HepG2 (cell line): ENCODE data around the gene MKNK1. TPM values are rescaled to one million over a fixed set of nuclear protein-coding genes. Genes with fewer than 3 reads are reported as not detected.

Experiments used
- ARNTL ChIP-seq: sonication (generic); formaldehyde crosslinking; IDR thresholded peaks from 2 replicates; pipeline ENCODE4 v1.4.0; 2020; ENCODE audit warnings: mild to moderate bottlenecking, missing genetic modification reagents
- ASH2L ChIP-seq: fragments of 300-600, 200-600 bp; sonication (generic); IDR thresholded peaks from 2 replicates; pipeline ENCODE4 v1.7.0; 2017; ENCODE audit warnings: low read depth, mild to moderate bottlenecking, moderate library complexity, mixed read lengths, low read length; ENCODE audit not compliant: insufficient read length
- BCL6 ChIP-seq: IDR thresholded peaks from 2 replicates; pipeline ENCODE4 v1.6.1; 2016; ENCODE audit warnings: missing genetic modification reagents, missing compliant biosample characterization
- DMAP1 ChIP-seq: IDR thresholded peaks from 2 replicates; pipeline ENCODE4 v1.6.1; 2016
- ELF4 ChIP-seq: sonication (generic); formaldehyde crosslinking; IDR thresholded peaks from 2 replicates; pipeline ENCODE4 v1.5.0; 2020; ENCODE audit warnings: missing genetic modification reagents, mild to moderate bottlenecking, moderate library complexity, borderline replicate concordance
- GABPB1 ChIP-seq: IDR thresholded peaks from 2 replicates; pipeline ENCODE4 v1.6.1; 2016; ENCODE audit warnings: mild to moderate bottlenecking, missing genetic modification reagents, moderate library complexity, missing compliant biosample characterization
- KDM2A ChIP-seq: sonication (generic); formaldehyde crosslinking; IDR thresholded peaks from 2 replicates; pipeline ENCODE4 v1.4.0; 2020; ENCODE audit warnings: low read depth, missing genetic modification reagents, borderline replicate concordance
- NCOA1 ChIP-seq: sonication (generic); formaldehyde crosslinking; IDR thresholded peaks from 2 replicates; pipeline ENCODE4 v1.9.0; 2021; ENCODE audit warnings: missing genetic modification reagents
- RBFOX2 ChIP-seq: fragments of 200-400 bp; formaldehyde crosslinking; IDR thresholded peaks from 2 replicates; pipeline ENCODE4 v1.6.1; 2017; ENCODE audit warnings: low read depth, mild to moderate bottlenecking, low read length
- REPIN1 ChIP-seq: sonication (generic); formaldehyde crosslinking; IDR thresholded peaks from 2 replicates; pipeline ENCODE4 v1.8.0; 2022; ENCODE audit warnings: missing genetic modification reagents, low read depth, mild to moderate bottlenecking, borderline replicate concordance
- SOX6 ChIP-seq, 2 experiments: fragments of 450-650 bp in 1 of 2; sonication (generic) in 1 of 2; formaldehyde crosslinking in 1 of 2; IDR thresholded peaks; 2 replicates each; pipeline versions ENCODE4 v1.4.0 to v1.6.1; 2017 to 2020; ENCODE audit warnings: antibody characterized with exemption in 1 of 2, mild to moderate bottlenecking in 1 of 2, missing genetic modification reagents in 1 of 2
- SP5 ChIP-seq: IDR thresholded peaks from 2 replicates; pipeline ENCODE4 v1.6.1; 2016; ENCODE audit warnings: low read depth, borderline replicate concordance
- TARDBP ChIP-seq: sonication (generic); formaldehyde crosslinking; IDR thresholded peaks from 2 replicates; pipeline ENCODE4 v1.8.0; 2022; ENCODE audit warnings: mild to moderate bottlenecking, missing genetic modification reagents
- ZBTB20 ChIP-seq: sonication (generic); formaldehyde crosslinking; IDR thresholded peaks from 2 replicates; pipeline ENCODE4 v1.8.1; 2023; ENCODE audit warnings: missing genetic modification reagents, low read depth, mild to moderate bottlenecking, borderline replicate concordance
- ZFP41 ChIP-seq: sonication (generic); formaldehyde crosslinking; IDR thresholded peaks from 2 replicates; pipeline ENCODE4 v1.4.0; 2020; ENCODE audit warnings: mild to moderate bottlenecking, missing genetic modification reagents, borderline replicate concordance
- ZFY ChIP-seq: sonication (generic); formaldehyde crosslinking; IDR thresholded peaks from 2 replicates; pipeline ENCODE4 v1.4.0; 2020; ENCODE audit warnings: missing genetic modification reagents
- ZNF160 ChIP-seq: sonication (generic); formaldehyde crosslinking; IDR thresholded peaks from 2 replicates; pipeline ENCODE4 v1.8.0; 2022; ENCODE audit warnings: mild to moderate bottlenecking, inconsistent platforms, missing genetic modification reagents
- ZNF280D ChIP-seq: sonication (generic); formaldehyde crosslinking; IDR thresholded peaks from 2 replicates; pipeline ENCODE4 v1.5.1; 2020; ENCODE audit warnings: mild to moderate bottlenecking, missing genetic modification reagents
- ZNF501 ChIP-seq: sonication (generic); formaldehyde crosslinking; IDR thresholded peaks from 2 replicates; pipeline ENCODE4 v1.5.1; 2020; ENCODE audit warnings: mild to moderate bottlenecking, moderate library complexity, missing genetic modification reagents
- ZNF710 ChIP-seq: sonication (generic); formaldehyde crosslinking; IDR thresholded peaks from 2 replicates; pipeline ENCODE4 v1.5.0; 2020; ENCODE audit warnings: mild to moderate bottlenecking, missing genetic modification reagents, borderline replicate concordance
- ZNF766 ChIP-seq: sonication (generic); formaldehyde crosslinking; IDR thresholded peaks from 2 replicates; pipeline ENCODE4 v1.5.0; 2020; ENCODE audit warnings: missing genetic modification reagents, borderline replicate concordance
- ZNF839 ChIP-seq: sonication (generic); formaldehyde crosslinking; IDR thresholded peaks from 2 replicates; pipeline ENCODE4 v1.4.0; 2020; ENCODE audit warnings: missing genetic modification reagents, mild to moderate bottlenecking, borderline replicate concordance
- polyA plus RNA-seq, 8 experiments: library from polyadenylated mRNA; depleted of rRNA in 3 of 8; stranded (reverse) in 7 of 8; unstranded in 1 of 8; fragments of >200 nt; fragmentation: Illumina TruSeq in 4 of 8; extraction: Trizol in 4 of 8; gene quantifications; 2 replicates each; pipeline versions ENCODE4 v1.2.1 to v1.2.3, GENCODE V29; 2011 to 2016; ENCODE audit warnings: low read depth in 4 of 8, missing spikeins in 1 of 8, mixed read lengths in 1 of 8; ENCODE audit not compliant: insufficient read depth in 1 of 8
- total RNA-seq, 5 experiments: library from RNA; depleted of rRNA; stranded (reverse); fragments of >200 nt; fragmentation: Illumina TruSeq; extraction: Trizol; gene quantifications; 2 replicates each; pipeline ENCODE4 v1.2.3, GENCODE V29; 2016; ENCODE audit warnings: low read depth in 1 of 5
- TF ChIP-seq, protein P1 (sequence below): sonication (generic); formaldehyde crosslinking; IDR thresholded peaks from 2 replicates; pipeline ENCODE4 v1.5.0; 2020; ENCODE audit warnings: mild to moderate bottlenecking, missing genetic modification reagents, moderate library complexity

MKNK1 gene
- total and polyA plus RNA-seq, 2 of the 13 experiments (the other 11 are each of a cell fraction or from before 2014, with no cell fraction given) = 18.5 to 24.1 TPM

GRCh38 chr1:46603858-46604549, at the start of gene MKNK1 (continued):
- TF ChIP-seq RBFOX2 = peak; percentile 87
- no peak for TF ChIP-seq NCOA1 (CRISPR knock-in tag)
- TF ChIP-seq SOX6 (IDR thresholded peaks at IDR 0.05) = no peak
- TF ChIP-seq SOX6 (CRISPR knock-in tag; IDR thresholded peaks at IDR 0.05) = peak; percentile 44; the same call in 1 of the 2 replicates
- TF ChIP-seq ZBTB20 (CRISPR knock-in tag) = 0 out of 2 replicates have a peak, but pooled peaks have one; percentile 50
- peak; percentile 60; the same call in 1 of the 2 replicates for TF ChIP-seq TARDBP (CRISPR knock-in tag)
- peak; percentile 52; the same call in 1 of the 2 replicates for TF ChIP-seq ZNF839 (CRISPR knock-in tag)
- peak; percentile 55 for TF ChIP-seq ASH2L
- peak; percentile 92 for TF ChIP-seq KDM2A
- peak; percentile 66; the same call in 1 of the 2 replicates for TF ChIP-seq ZNF710 (CRISPR knock-in tag)
- TF ChIP-seq ARNTL (CRISPR knock-in tag) = no peak
- peak; percentile 63 for TF ChIP-seq BCL6
- 0 out of 2 replicates have a peak, but pooled peaks have one; percentile 58 for TF ChIP-seq REPIN1 (CRISPR knock-in tag)
- TF ChIP-seq, protein P1, sequence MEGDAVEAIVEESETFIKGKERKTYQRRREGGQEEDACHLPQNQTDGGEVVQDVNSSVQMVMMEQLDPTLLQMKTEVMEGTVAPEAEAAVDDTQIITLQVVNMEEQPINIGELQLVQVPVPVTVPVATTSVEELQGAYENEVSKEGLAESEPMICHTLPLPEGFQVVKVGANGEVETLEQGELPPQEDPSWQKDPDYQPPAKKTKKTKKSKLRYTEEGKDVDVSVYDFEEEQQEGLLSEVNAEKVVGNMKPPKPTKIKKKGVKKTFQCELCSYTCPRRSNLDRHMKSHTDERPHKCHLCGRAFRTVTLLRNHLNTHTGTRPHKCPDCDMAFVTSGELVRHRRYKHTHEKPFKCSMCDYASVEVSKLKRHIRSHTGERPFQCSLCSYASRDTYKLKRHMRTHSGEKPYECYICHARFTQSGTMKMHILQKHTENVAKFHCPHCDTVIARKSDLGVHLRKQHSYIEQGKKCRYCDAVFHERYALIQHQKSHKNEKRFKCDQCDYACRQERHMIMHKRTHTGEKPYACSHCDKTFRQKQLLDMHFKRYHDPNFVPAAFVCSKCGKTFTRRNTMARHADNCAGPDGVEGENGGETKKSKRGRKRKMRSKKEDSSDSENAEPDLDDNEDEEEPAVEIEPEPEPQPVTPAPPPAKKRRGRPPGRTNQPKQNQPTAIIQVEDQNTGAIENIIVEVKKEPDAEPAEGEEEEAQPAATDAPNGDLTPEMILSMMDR (CRISPR knock-in tag) = peak; percentile 56
- no peak for TF ChIP-seq ZNF280D (CRISPR knock-in tag)
- TF ChIP-seq ELF4 (CRISPR knock-in tag) = peak; percentile 88; the same call in 1 of the 2 replicates
- TF ChIP-seq ZNF501 (CRISPR knock-in tag) = peak; percentile 88; the same call in 1 of the 2 replicates
- peak; percentile 70; the same call in 1 of the 2 replicates for TF ChIP-seq ZNF160 (CRISPR knock-in tag)
- peak; percentile 63 for TF ChIP-seq SP5
- peak; percentile 84; the same call in 1 of the 2 replicates for TF ChIP-seq DMAP1 (CRISPR knock-in tag)
- TF ChIP-seq ZNF766 = peak; percentile 87
- TF ChIP-seq ZFY (CRISPR knock-in tag) = peak; percentile 75
- peak; percentile 83 for TF ChIP-seq GABPB1 (CRISPR knock-in tag)
- no peak for TF ChIP-seq ZFP41
